ENCODE results near the gene CSRP3. TPM values are rescaled to one million over a fixed set of nuclear protein-coding genes. Genes with fewer than 3 reads are reported as not detected.

CSRP3 gene
- 1,000 to 10,000 TPM in 2 of 4 donors, 100 to 1,000 TPM in 2; 316 to 1,082 (median 863) TPM for total RNA-seq
- polyA plus RNA-seq = 100 to 1,000 TPM in 2 of 3 donors, 10 to 100 TPM in 1; 35.9 to 856 (median 122) TPM
- long read RNA-seq, donor 1, transcript CSRP3-201 (6 exons, 971 nt) = major isoform, 428 of 687 reads
- long read RNA-seq, donor 1, partial matches to known transcripts = 241 of 687 reads
- long read RNA-seq, donor 1, other reads (novel, unspliced or antisense) = 14 of 687 reads
- long read RNA-seq, donor 2, transcript CSRP3-201 (6 exons, 971 nt) = major isoform, 272 of 383 reads
- long read RNA-seq, donor 2, transcript CSRP3-206 (5 exons, 735 nt) = minor isoform, 5 of 383 reads
- long read RNA-seq, donor 2, transcript CSRP3-204 (4 exons, 890 nt) = minor isoform, 6 of 383 reads
- long read RNA-seq, donor 2, transcript CSRP3-203 (5 exons, 1,009 nt) = minor isoform, 6 of 383 reads
- long read RNA-seq, donor 2, partial matches to known transcripts = 87 of 383 reads
- long read RNA-seq, donor 2, other reads (novel, unspliced or antisense) = 7 of 383 reads

- peak; percentile 91 to 97 (median 94) for ATAC-seq
- Histone ChIP-seq H3K4me3 (peak within 1 kb of the TSS; percentile 66), H3K27ac (peak within 1 kb of the TSS; percentile 90), H3K36me3 (ENCODE audit: insufficient read depth in 1 of 2, low read depth in 1 of 2) (no peaks in the 10 kb centered on the region), H3K27me3 (ENCODE audit: insufficient read depth in 3 of 3, low read length in 2 of 3) (no peaks in the 10 kb centered on the region), H3K9me3 (no peaks in the 10 kb centered on the region), H3K4me1 (peaks cover 24% of the 10 kb centered on the region)
- 25 to 35% (median 26%) methylated on average over 7 of the region's 7 CpGs for WGBS, 3 donors
- TF ChIP-seq, protein P1, sequence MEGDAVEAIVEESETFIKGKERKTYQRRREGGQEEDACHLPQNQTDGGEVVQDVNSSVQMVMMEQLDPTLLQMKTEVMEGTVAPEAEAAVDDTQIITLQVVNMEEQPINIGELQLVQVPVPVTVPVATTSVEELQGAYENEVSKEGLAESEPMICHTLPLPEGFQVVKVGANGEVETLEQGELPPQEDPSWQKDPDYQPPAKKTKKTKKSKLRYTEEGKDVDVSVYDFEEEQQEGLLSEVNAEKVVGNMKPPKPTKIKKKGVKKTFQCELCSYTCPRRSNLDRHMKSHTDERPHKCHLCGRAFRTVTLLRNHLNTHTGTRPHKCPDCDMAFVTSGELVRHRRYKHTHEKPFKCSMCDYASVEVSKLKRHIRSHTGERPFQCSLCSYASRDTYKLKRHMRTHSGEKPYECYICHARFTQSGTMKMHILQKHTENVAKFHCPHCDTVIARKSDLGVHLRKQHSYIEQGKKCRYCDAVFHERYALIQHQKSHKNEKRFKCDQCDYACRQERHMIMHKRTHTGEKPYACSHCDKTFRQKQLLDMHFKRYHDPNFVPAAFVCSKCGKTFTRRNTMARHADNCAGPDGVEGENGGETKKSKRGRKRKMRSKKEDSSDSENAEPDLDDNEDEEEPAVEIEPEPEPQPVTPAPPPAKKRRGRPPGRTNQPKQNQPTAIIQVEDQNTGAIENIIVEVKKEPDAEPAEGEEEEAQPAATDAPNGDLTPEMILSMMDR (IDR thresholded peaks at IDR 0.05) = no peak
- DNase-seq = peak; percentile 57 to 81
- intact Hi-C loops (cut with DNase I) = loop anchor here in 1 of 2 donors (5.0 kb wide), 1 partner anchor 35 kb away; no protein-coding TSS in a partner anchor
These were observed at the start of gene CSRP3 for GRCh38 chr11:19201737-19202605. Gene CSRP3, minus strand, starts transcription at chr11:19201983. Its CDS starts 9,535 bp downstream, at chr11:19192448.

DNA sequence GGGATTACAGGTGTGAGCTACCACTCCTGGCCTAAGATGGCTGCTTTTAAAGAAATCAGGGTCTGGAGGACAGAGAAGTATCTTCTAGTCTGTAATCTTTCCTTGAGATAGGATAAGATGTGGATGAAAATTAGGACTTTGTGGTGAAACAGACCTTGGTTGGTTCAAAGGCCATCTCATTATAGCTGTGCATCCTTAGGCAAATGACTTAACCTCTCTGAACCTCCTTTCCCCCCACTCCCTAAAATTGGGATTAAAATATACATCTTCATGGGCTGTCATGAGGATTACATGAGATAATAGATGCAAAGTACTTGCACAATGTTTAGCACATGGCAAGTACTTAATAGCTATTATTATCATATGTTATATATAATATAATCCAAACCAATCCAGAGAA lies 49.8 kb upstream of the CSRP3 start:
- intact Hi-C loops (cut with DNase I) = loop anchor here in 1 of 2 donors (5.0 kb wide), 1 partner anchor 179 kb away; no protein-coding TSS in a partner anchor
- Histone ChIP-seq H3K27me3 (ENCODE audit: insufficient read depth in 3 of 3, low read length in 2 of 3) (no peaks in the 10 kb centered on the region), H3K9me3 (no peaks in the 10 kb centered on the region), H3K36me3 (ENCODE audit: insufficient read depth in 1 of 2, low read depth in 1 of 2) (no peaks in the 10 kb centered on the region), H3K27ac (no peak overlapping the region), H3K4me3 (no peak overlapping the region), H3K4me1 (no peaks in the 10 kb centered on the region)
- TF ChIP-seq, protein P1 (IDR thresholded peaks at IDR 0.05) = no peak
- no peak for ATAC-seq
- no peak for DNase-seq

GRCh38 chr11:19246816-19247215 lies 45.0 kb upstream of the CSRP3 start:
- Histone ChIP-seq H3K4me3 (no peak overlapping the region), H3K27ac (no peak overlapping the region), H3K4me1 (peaks cover 6% of the 10 kb centered on the region), H3K9me3 (no peaks in the 10 kb centered on the region), H3K36me3 (ENCODE audit: insufficient read depth in 1 of 2, low read depth in 1 of 2) (no peaks in the 10 kb centered on the region), H3K27me3 (ENCODE audit: insufficient read depth in 3 of 3, low read length in 2 of 3) (peaks cover 0 to 19% (median 5%) of the 10 kb centered on the region in 3 donors)
- DNase-seq = no peak
- intact Hi-C loops (cut with DNase I) = loop anchor here in 1 of 2 donors (10.0 kb wide), 1 partner anchor 62 kb away; no protein-coding TSS in a partner anchor
- TF ChIP-seq, protein P1 (IDR thresholded peaks at IDR 0.05) = no peak
- 94 to 96% (median 95%) methylated on average over 1 of the region's 1 CpG for WGBS, 3 donors
- no peak for ATAC-seq

- H3K27me3 ChIP-seq (ENCODE audit: insufficient read depth in 3 of 3, low read length in 2 of 3) = peaks cover 0 to 27% (median 9%) of the 10 kb centered on the region in 3 donors
- no peak for DNase-seq
- peaks cover 10% of the 10 kb centered on the region for H3K4me1 ChIP-seq
- no peaks in the 10 kb centered on the region for H3K9me3 ChIP-seq
- H3K36me3 ChIP-seq (ENCODE audit: insufficient read depth in 1 of 2, low read depth in 1 of 2) = no peaks in the 10 kb centered on the region
- no peak overlapping the region for H3K4me3 ChIP-seq
- no peak overlapping the region for H3K27ac ChIP-seq
- ATAC-seq = no peak
- intact Hi-C loops (cut with DNase I) = loop anchor here in 1 of 2 donors (10.0 kb wide), 1 partner anchor 61 kb away; no protein-coding TSS in a partner anchor
- TF ChIP-seq, protein P1 (IDR thresholded peaks at IDR 0.05) = no peak
- 87 to 97% (median 88%) methylated on average over 5 of the region's 5 CpGs for WGBS, 3 donors
These were observed 43.6 kb upstream of the CSRP3 start for GRCh38 chr11:19245351-19245750.

Data from psoas muscle (tissue), 8 donors.